Vagina (tissue), 2 donors: Measurements from ENCODE around the gene ASPHD1.

Experiments used
- CTCF ChIP-seq, 3 experiments: fragments of 450-650 bp in 2 of 3; fragments of 200-600 bp in 1 of 3; sonication (generic) in 1 of 3; IDR thresholded peaks; one replicate each; pipeline ENCODE4 v1.5.1; 2017 to 2019; ENCODE audit warnings: antibody characterized with exemption in 3 of 3, mild to moderate bottlenecking in 2 of 3, moderate library complexity in 2 of 3
- POLR2A ChIP-seq, 2 donors: fragments of 450-650 bp; IDR thresholded peaks; one replicate each; pipeline ENCODE4 v1.6.1; 2017; ENCODE audit warnings: antibody characterized with exemption in 2 of 2, mild to moderate bottlenecking in 2 of 2, moderate library complexity in 2 of 2
- POLR2AphosphoS5 ChIP-seq, 2 donors: sonication (generic); formaldehyde crosslinking; IDR thresholded peaks; one replicate each; pipeline ENCODE4 v1.9.0; 2017; ENCODE audit warnings: antibody characterized with exemption in 2 of 2, mild to moderate bottlenecking in 2 of 2, low read depth in 1 of 2; ENCODE audit not compliant: insufficient read depth in 1 of 2

- no peak for TF ChIP-seq POLR2AphosphoS5 (IDR thresholded peaks at IDR 0.05; ENCODE audit: insufficient read depth in 1 of 2, low read depth in 1 of 2)
- no peak for TF ChIP-seq CTCF (IDR thresholded peaks at IDR 0.05)
- TF ChIP-seq POLR2A (IDR thresholded peaks at IDR 0.05), result no peak
These were observed 40.1 kb upstream of the ASPHD1 start for GRCh38 chr16:29860218-29860617.
